AG04450 (cell line): ENCODE measurements around the gene NOSTRIN. TPM values are rescaled to one million over a fixed set of nuclear protein-coding genes. Genes with fewer than 3 reads are reported as not detected.

ENCODE experiments used
- CTCF ChIA-PET: fragments of 300-600, 350-600 bp; formaldehyde crosslinking; extraction: SDS; loops from one replicate; lab custom pipeline; 2022; ENCODE audit warnings: antibody characterized with exemption, inconsistent platforms; lab: Charles Lee
- POLR2A ChIA-PET: fragments of 350-600 bp; formaldehyde crosslinking; extraction: SDS; loops from one replicate; lab custom pipeline; 2021; ENCODE audit warnings: antibody characterized with exemption, inconsistent platforms; lab: Yijun Ruan, JAX
- DNase-seq: peaks from one replicate; pipeline ENCODE4 v3.0.0-alpha.2; 2011; ENCODE audit warnings: low read depth, low spot score
- H3K27ac ChIP-seq: one replicate; pipeline ENCODE4 v1.5.1; 2012; ENCODE audit warnings: low read depth, low read length, control low read depth
- H3K27me3 ChIP-seq: one replicate; pipeline ENCODE4 v1.6.0; 2012; ENCODE audit warnings: low read length; ENCODE audit not compliant: control insufficient read depth, insufficient read depth
- H3K4me3 ChIP-seq: 2 replicates; pipeline ENCODE4 v1.5.1; 2011; ENCODE audit warnings: mild to moderate bottlenecking, low read depth, low read length, control low read depth
- H3K9me3 ChIP-seq: 2 replicates; pipeline ENCODE4 v1.5.1; 2012; ENCODE audit warnings: low read length; ENCODE audit not compliant: control insufficient read depth, insufficient read depth
- polyA plus RNA-seq: library from polyadenylated mRNA; depleted of rRNA; stranded (reverse); fragments of >200 nt; gene quantifications from 2 replicates; pipeline ENCODE4 v1.2.3, GENCODE V29; 2011
- TF ChIP-seq, protein P1 (sequence below): IDR thresholded peaks from 2 replicates; pipeline ENCODE4 v1.5.1; 2011; ENCODE audit warnings: low read depth, low read length, control low read depth, inconsistent platforms

Gene NOSTRIN
- polyA plus RNA-seq, 1 experiment: 0.10 TPM

DNA sequence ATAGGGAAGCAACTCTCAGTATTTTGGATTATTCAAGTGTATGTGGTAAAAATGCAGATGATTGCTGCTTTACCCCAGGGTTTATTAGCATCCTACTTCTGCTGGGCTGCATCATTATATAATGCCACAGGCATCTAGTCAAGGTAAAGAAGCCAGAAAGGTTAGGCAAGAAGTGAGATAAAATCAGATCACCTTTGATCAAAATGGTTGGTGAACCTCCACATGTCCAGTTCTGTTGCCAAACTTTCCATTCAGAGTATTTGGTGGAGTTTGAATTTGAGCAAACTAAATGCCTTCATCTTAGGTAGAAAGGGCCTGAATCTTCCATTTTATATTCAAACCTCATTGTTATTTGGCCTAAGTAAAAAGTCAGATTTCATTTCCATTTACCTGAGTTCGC is 29.7 kb upstream of the NOSTRIN start:
- ChIA-PET POLR2A (no interaction called here), CTCF (interaction anchor here (0.5 to 4.1 kb wide), 11 partner anchors 14 to 1627 kb away, joined by 3 to 75 read pairs (median 5); no protein-coding TSS in a partner anchor)
- H3K27me3 ChIP-seq: no peaks in the 10 kb centered on the region
- no peak overlapping the region for H3K27ac ChIP-seq
- no peak overlapping the region for H3K4me3 ChIP-seq
- H3K9me3 ChIP-seq: no peaks in the 10 kb centered on the region
- no peak for DNase-seq
- TF ChIP-seq, protein P1, sequence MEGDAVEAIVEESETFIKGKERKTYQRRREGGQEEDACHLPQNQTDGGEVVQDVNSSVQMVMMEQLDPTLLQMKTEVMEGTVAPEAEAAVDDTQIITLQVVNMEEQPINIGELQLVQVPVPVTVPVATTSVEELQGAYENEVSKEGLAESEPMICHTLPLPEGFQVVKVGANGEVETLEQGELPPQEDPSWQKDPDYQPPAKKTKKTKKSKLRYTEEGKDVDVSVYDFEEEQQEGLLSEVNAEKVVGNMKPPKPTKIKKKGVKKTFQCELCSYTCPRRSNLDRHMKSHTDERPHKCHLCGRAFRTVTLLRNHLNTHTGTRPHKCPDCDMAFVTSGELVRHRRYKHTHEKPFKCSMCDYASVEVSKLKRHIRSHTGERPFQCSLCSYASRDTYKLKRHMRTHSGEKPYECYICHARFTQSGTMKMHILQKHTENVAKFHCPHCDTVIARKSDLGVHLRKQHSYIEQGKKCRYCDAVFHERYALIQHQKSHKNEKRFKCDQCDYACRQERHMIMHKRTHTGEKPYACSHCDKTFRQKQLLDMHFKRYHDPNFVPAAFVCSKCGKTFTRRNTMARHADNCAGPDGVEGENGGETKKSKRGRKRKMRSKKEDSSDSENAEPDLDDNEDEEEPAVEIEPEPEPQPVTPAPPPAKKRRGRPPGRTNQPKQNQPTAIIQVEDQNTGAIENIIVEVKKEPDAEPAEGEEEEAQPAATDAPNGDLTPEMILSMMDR: no peak

DNA sequence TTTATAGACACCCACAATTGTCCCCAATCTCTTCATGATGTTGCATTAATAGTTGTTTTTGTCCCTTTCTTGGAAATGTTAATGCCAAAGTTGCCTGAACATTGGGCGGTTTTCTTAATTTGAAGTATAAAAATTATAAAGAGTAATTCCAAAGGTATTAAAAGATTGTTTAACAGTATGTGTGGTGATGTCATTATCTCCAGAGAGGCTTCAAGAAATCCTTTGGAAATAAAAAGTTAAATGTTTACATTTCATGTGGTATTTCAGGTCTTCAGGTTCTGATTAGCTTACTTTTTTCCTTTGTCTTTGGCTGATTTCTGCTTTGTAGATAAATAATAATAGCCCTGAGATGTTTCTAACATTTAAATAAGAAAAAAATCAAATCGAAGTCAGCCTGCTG is 29.3 kb upstream of the NOSTRIN start:
- TF ChIP-seq, protein P1: no peak
- ChIA-PET POLR2A (no interaction called here), CTCF (interaction anchor here (0.5 to 4.1 kb wide), 13 partner anchors 14 to 1627 kb away, joined by 3 to 75 read pairs (median 3); no protein-coding TSS in a partner anchor)

DNA sequence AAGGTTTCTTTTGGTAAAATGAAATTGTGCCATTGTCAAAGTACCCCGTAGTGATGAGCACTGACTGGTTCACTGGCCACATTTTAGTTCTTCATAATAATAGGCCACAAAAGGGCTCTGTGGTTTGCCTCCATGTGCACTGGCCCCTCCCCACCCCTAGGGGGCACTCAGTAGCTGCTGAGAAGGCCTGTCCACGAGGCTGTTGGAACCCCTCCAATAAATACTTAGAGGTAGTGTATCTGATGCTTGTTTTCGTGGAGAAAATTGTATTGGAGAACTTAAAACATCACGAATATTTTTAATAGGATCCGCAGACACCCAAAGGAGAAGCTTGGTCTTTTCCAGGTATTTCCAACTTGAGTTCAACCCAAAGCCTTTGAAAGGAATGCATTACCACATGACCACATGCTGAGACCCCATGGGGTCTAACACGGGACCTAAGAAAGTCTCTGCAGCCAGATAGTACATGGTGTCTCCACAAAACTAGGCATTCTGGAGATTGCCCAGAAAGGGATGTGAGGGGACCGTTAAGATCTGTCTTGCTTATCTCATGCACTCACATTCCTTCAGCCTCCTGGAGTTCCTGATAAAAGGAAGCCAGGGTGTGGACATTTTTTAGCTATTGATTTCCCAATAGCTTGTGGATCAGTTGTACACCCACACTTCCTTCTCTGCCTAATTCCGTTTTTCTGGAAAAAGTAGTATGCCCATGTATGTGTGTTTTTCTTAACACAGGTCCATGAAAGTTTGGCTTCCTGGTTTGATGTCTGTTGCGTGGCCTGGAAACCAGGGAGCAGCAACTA is 28.5 kb upstream of the NOSTRIN start:
- ChIA-PET CTCF (interaction anchor here (0.7 to 4.1 kb wide), 28 partner anchors 8 to 429 kb away, joined by 3 to 75 read pairs (median 4); no protein-coding TSS in a partner anchor), POLR2A (no interaction called here)
- DNase-seq: peak; percentile 24
- TF ChIP-seq, protein P1: peak; percentile 91
- H3K27ac ChIP-seq: no peak overlapping the region
- no peaks in the 10 kb centered on the region for H3K27me3 ChIP-seq
- no peaks in the 10 kb centered on the region for H3K9me3 ChIP-seq
- no peak overlapping the region for H3K4me3 ChIP-seq

More for the DNA sequence above, 29.3 kb upstream of the NOSTRIN start:
- H3K9me3 ChIP-seq: no peaks in the 10 kb centered on the region
- H3K4me3 ChIP-seq: no peak overlapping the region
- no peak for DNase-seq
- H3K27ac ChIP-seq: no peak overlapping the region
- H3K27me3 ChIP-seq: no peaks in the 10 kb centered on the region

DNA sequence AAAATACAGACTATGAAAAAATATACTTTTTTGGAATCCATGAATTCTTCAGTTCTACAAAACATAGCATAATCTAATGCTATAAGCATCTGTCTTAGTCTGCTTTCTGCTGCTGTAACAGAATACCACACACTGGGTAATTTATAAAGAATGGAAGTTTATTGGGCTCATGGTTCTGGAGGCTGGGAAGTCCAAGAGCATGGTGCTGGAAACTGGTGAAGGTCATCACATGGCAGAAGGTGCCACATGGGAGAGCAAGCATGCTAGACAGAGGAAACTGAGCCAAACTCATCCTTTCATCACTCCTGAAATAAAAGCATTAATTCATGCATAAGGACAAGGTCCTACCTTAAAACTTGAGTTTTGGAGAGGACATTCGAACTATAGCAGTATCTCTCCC is 26.6 kb upstream of the NOSTRIN start:
- no peak for DNase-seq
- TF ChIP-seq, protein P1: no peak
- Histone ChIP-seq H3K27ac (no peak overlapping the region), H3K9me3 (no peaks in the 10 kb centered on the region), H3K4me3 (no peak overlapping the region), H3K27me3 (no peaks in the 10 kb centered on the region)
- ChIA-PET POLR2A (no interaction called here), CTCF (no interaction called here)

DNA sequence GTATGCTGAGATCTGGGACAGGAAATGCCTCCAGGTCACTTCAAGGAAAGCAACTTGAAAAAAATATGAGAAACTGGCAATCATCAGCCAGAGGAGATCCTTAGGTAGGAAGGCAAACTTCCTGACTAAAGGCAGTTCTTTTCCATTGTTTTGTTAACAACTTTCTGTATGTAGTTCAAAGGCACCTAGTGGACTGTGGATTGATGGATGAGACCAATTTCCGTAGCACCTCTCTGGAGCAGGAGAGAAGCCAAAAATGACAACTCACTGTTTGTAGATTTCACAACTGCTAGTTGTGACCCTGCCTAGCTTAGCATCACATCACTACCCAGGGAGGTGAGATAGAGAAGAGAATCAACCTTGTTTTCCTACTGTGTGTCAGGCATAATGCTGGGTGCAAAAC is 21.8 kb upstream of the NOSTRIN start:
- Histone ChIP-seq H3K27me3 (peaks cover 3% of the 10 kb centered on the region), H3K4me3 (no peak overlapping the region), H3K9me3 (no peaks in the 10 kb centered on the region), H3K27ac (no peak overlapping the region)
- DNase-seq: no peak
- ChIA-PET POLR2A (no interaction called here), CTCF (no interaction called here)
- TF ChIP-seq, protein P1: no peak
